Measurements from ENCODE around the gene SUFU. TPM values are rescaled to one million over a fixed set of nuclear protein-coding genes. Genes with fewer than 3 reads are reported as not detected.

SUFU gene
- total RNA-seq, 1 experiment from 2014 or later: 13.1 TPM

DNA sequence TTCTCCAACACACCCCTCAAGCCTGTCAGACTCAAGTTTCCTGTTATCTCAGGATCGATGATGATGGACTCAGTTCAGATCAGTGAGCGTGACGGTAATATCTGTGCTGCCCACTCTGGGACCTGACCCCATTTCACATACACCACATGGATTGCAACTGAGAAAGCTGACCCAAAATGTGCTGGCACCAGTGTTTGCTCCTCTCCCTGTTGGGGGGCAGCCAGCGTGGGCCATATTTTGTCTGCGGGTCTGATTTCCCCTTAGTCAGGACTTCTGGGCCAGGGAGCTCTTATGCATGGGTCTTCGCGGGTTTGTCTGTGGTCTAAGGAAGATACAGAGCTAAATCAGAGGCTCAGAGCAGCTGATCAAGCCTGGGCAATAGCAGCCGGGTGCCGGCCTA, 97.9 kb downstream of the SUFU start:
- no peaks in the 10 kb centered on the region for H3K36me3 Mint-ChIP-seq
- ChIA-PET CTCF (interaction anchor here (0.6 to 1.4 kb wide), 4 partner anchors 13 to 20 kb away, joined by 3 to 5 read pairs (median 4); no protein-coding TSS in a partner anchor), POLR2A (no interaction called here)
- no peaks in the 10 kb centered on the region for H3K9me3 Mint-ChIP-seq
- H3K4me1 Mint-ChIP-seq: peaks cover 2% of the 10 kb centered on the region; the same call in 1 of the 2 replicates
- ATAC-seq (no peak), DNase-seq (ENCODE audit: low spot score) (no peak)
- H3K4me3 Mint-ChIP-seq: no peak overlapping the region
- no peak overlapping the region for H3K27ac Mint-ChIP-seq
- TF ChIP-seq ZNF121 (CRISPR knock-in tag; IDR thresholded peaks at IDR 0.05) (no peak), CBFB (CRISPR knock-in tag; IDR thresholded peaks at IDR 0.05; ENCODE audit: low read depth) (no peak), ZNF416 (CRISPR knock-in tag; IDR thresholded peaks at IDR 0.05) (no peak), FOXK1 (CRISPR knock-in tag; IDR thresholded peaks at IDR 0.05) (no peak), ZNF263 (CRISPR knock-in tag; IDR thresholded peaks at IDR 0.05; ENCODE audit: low read depth) (no peak), NR2C2 (CRISPR knock-in tag; IDR thresholded peaks at IDR 0.05) (no peak), ZNF423 (CRISPR knock-in tag; IDR thresholded peaks at IDR 0.05) (no peak), TEAD1 (CRISPR knock-in tag; IDR thresholded peaks at IDR 0.05) (no peak), ZNF219 (CRISPR knock-in tag; IDR thresholded peaks at IDR 0.05; ENCODE audit: borderline replicate concordance) (no peak), ZNF138 (CRISPR knock-in tag; conservative IDR thresholded peaks at IDR 0.05) (no peak), ZNF671 (CRISPR knock-in tag; IDR thresholded peaks at IDR 0.05) (no peak)
- TF ChIP-seq, protein P1, sequence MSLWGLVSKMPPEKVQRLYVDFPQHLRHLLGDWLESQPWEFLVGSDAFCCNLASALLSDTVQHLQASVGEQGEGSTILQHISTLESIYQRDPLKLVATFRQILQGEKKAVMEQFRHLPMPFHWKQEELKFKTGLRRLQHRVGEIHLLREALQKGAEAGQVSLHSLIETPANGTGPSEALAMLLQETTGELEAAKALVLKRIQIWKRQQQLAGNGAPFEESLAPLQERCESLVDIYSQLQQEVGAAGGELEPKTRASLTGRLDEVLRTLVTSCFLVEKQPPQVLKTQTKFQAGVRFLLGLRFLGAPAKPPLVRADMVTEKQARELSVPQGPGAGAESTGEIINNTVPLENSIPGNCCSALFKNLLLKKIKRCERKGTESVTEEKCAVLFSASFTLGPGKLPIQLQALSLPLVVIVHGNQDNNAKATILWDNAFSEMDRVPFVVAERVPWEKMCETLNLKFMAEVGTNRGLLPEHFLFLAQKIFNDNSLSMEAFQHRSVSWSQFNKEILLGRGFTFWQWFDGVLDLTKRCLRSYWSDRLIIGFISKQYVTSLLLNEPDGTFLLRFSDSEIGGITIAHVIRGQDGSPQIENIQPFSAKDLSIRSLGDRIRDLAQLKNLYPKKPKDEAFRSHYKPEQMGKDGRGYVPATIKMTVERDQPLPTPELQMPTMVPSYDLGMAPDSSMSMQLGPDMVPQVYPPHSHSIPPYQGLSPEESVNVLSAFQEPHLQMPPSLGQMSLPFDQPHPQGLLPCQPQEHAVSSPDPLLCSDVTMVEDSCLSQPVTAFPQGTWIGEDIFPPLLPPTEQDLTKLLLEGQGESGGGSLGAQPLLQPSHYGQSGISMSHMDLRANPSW (CRISPR knock-in tag; conservative IDR thresholded peaks at IDR 0.05; ENCODE audit: low read depth): no peak
- TF ChIP-seq, protein P2, sequence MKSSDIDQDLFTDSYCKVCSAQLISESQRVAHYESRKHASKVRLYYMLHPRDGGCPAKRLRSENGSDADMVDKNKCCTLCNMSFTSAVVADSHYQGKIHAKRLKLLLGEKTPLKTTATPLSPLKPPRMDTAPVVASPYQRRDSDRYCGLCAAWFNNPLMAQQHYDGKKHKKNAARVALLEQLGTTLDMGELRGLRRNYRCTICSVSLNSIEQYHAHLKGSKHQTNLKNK (CRISPR knock-in tag; IDR thresholded peaks at IDR 0.05): no peak
- TF ChIP-seq, protein P3, sequence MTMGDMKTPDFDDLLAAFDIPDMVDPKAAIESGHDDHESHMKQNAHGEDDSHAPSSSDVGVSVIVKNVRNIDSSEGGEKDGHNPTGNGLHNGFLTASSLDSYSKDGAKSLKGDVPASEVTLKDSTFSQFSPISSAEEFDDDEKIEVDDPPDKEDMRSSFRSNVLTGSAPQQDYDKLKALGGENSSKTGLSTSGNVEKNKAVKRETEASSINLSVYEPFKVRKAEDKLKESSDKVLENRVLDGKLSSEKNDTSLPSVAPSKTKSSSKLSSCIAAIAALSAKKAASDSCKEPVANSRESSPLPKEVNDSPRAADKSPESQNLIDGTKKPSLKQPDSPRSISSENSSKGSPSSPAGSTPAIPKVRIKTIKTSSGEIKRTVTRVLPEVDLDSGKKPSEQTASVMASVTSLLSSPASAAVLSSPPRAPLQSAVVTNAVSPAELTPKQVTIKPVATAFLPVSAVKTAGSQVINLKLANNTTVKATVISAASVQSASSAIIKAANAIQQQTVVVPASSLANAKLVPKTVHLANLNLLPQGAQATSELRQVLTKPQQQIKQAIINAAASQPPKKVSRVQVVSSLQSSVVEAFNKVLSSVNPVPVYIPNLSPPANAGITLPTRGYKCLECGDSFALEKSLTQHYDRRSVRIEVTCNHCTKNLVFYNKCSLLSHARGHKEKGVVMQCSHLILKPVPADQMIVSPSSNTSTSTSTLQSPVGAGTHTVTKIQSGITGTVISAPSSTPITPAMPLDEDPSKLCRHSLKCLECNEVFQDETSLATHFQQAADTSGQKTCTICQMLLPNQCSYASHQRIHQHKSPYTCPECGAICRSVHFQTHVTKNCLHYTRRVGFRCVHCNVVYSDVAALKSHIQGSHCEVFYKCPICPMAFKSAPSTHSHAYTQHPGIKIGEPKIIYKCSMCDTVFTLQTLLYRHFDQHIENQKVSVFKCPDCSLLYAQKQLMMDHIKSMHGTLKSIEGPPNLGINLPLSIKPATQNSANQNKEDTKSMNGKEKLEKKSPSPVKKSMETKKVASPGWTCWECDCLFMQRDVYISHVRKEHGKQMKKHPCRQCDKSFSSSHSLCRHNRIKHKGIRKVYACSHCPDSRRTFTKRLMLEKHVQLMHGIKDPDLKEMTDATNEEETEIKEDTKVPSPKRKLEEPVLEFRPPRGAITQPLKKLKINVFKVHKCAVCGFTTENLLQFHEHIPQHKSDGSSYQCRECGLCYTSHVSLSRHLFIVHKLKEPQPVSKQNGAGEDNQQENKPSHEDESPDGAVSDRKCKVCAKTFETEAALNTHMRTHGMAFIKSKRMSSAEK (CRISPR knock-in tag; IDR thresholded peaks at IDR 0.05; ENCODE audit: borderline replicate concordance): no peak
- TF ChIP-seq, protein P4, sequence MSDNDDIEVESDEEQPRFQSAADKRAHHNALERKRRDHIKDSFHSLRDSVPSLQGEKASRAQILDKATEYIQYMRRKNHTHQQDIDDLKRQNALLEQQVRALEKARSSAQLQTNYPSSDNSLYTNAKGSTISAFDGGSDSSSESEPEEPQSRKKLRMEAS (CRISPR knock-in tag; IDR thresholded peaks at IDR 0.05): no peak
- TF ChIP-seq, protein P5, sequence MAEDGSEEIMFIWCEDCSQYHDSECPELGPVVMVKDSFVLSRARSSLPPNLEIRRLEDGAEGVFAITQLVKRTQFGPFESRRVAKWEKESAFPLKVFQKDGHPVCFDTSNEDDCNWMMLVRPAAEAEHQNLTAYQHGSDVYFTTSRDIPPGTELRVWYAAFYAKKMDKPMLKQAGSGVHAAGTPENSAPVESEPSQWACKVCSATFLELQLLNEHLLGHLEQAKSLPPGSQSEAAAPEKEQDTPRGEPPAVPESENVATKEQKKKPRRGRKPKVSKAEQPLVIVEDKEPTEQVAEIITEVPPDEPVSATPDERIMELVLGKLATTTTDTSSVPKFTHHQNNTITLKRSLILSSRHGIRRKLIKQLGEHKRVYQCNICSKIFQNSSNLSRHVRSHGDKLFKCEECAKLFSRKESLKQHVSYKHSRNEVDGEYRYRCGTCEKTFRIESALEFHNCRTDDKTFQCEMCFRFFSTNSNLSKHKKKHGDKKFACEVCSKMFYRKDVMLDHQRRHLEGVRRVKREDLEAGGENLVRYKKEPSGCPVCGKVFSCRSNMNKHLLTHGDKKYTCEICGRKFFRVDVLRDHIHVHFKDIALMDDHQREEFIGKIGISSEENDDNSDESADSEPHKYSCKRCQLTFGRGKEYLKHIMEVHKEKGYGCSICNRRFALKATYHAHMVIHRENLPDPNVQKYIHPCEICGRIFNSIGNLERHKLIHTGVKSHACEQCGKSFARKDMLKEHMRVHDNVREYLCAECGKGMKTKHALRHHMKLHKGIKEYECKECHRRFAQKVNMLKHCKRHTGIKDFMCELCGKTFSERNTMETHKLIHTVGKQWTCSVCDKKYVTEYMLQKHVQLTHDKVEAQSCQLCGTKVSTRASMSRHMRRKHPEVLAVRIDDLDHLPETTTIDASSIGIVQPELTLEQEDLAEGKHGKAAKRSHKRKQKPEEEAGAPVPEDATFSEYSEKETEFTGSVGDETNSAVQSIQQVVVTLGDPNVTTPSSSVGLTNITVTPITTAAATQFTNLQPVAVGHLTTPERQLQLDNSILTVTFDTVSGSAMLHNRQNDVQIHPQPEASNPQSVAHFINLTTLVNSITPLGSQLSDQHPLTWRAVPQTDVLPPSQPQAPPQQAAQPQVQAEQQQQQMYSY (CRISPR knock-in tag; IDR thresholded peaks at IDR 0.05): no peak
- no peaks in the 10 kb centered on the region for H3K27me3 Mint-ChIP-seq (ENCODE audit: low read depth)
